ENCODE measurements around the gene ZNF791. TPM values are rescaled to one million over a fixed set of nuclear protein-coding genes. Genes with fewer than 3 reads are reported as not detected.
A peak's percentile ranks its signal among the peaks of the same experiment; 100 is the strongest.

The ZNF791 gene
- total RNA-seq, 2 donors from 2014 or later = 18.3 to 20.4 TPM

GRCh38 chr19:12597594-12597993, 13.1 kb upstream of the ZNF791 start:
- Histone ChIP-seq H3K36me3 (no peaks in the 10 kb centered on the region), H3K27me3 (replicated peaks; ENCODE audit: insufficient read depth) (no peaks in the 10 kb centered on the region), H3K4me1 (replicated peaks) (no peaks in the 10 kb centered on the region), H3K9me3 (no peaks in the 10 kb centered on the region), H3K27ac (no peak overlapping the region), H3K4me3 (no peak overlapping the region)
- no peak for DNase-seq (ENCODE audit: low spot score)
- intact Hi-C loops (cut with DNase I) = no loop called here
- TF ChIP-seq CTCF (IDR thresholded peaks at IDR 0.05) (no peak), POLR2A (IDR thresholded peaks at IDR 0.05) (no peak), POLR2AphosphoS5 (IDR thresholded peaks at IDR 0.05) (no peak)
- WGBS = 85% methylated on average over 11 of the region's 11 CpGs

- H3K27ac ChIP-seq = no peak overlapping the region
- TF ChIP-seq POLR2A (IDR thresholded peaks at IDR 0.05) = no peak
- no peak for TF ChIP-seq POLR2AphosphoS5 (IDR thresholded peaks at IDR 0.05)
- TF ChIP-seq CTCF (IDR thresholded peaks at IDR 0.05) = no peak
- H3K36me3 ChIP-seq = no peaks in the 10 kb centered on the region
- no peaks in the 10 kb centered on the region for H3K9me3 ChIP-seq
- DNase-seq (ENCODE audit: low spot score) = no peak
- no peaks in the 10 kb centered on the region for H3K4me1 ChIP-seq (replicated peaks)
- WGBS = 100% methylated on average over 1 of the region's 1 CpG
- no peaks in the 10 kb centered on the region for H3K27me3 ChIP-seq (replicated peaks; ENCODE audit: insufficient read depth)
- intact Hi-C loops (cut with DNase I) = no loop called here
- H3K4me3 ChIP-seq = no peak overlapping the region
These were observed 7.0 kb upstream of the ZNF791 start for GRCh38 chr19:12603714-12604113.

- no peaks in the 10 kb centered on the region for H3K4me1 ChIP-seq (replicated peaks)
- TF ChIP-seq POLR2A (IDR thresholded peaks at IDR 0.05) = no peak
- no peak for TF ChIP-seq CTCF (IDR thresholded peaks at IDR 0.05)
- no peak for TF ChIP-seq POLR2AphosphoS5 (IDR thresholded peaks at IDR 0.05)
- no peak overlapping the region for H3K4me3 ChIP-seq
- H3K27me3 ChIP-seq (replicated peaks; ENCODE audit: insufficient read depth) = no peaks in the 10 kb centered on the region
- intact Hi-C loops (cut with DNase I) = no loop called here
- H3K27ac ChIP-seq = no peak overlapping the region
- H3K9me3 ChIP-seq = no peaks in the 10 kb centered on the region
- no peak for DNase-seq (ENCODE audit: low spot score)
- H3K36me3 ChIP-seq = no peaks in the 10 kb centered on the region
- WGBS = 100% methylated on average over 1 of the region's 1 CpG
These were observed 3.9 kb upstream of the ZNF791 start for GRCh38 chr19:12606796-12607195.

- Histone ChIP-seq H3K36me3 (no peaks in the 10 kb centered on the region), H3K4me1 (replicated peaks) (no peaks in the 10 kb centered on the region), H3K9me3 (no peaks in the 10 kb centered on the region), H3K27me3 (replicated peaks; ENCODE audit: insufficient read depth) (no peaks in the 10 kb centered on the region), H3K4me3 (no peak overlapping the region), H3K27ac (no peak overlapping the region)
- WGBS = 90% methylated on average over 3 of the region's 3 CpGs
- DNase-seq (ENCODE audit: low spot score) = no peak
- TF ChIP-seq POLR2AphosphoS5 (IDR thresholded peaks at IDR 0.05) (no peak), CTCF (IDR thresholded peaks at IDR 0.05) (no peak)
- intact Hi-C loops (cut with DNase I) = no loop called here
These were observed 3.1 kb upstream of the ZNF791 start for GRCh38 chr19:12607631-12608030.

- peak; percentile 73 for DNase-seq (ENCODE audit: low spot score)
- Histone ChIP-seq H3K36me3 (no peaks in the 10 kb centered on the region), H3K27ac (peak overlapping the region; percentile 96 to 98), H3K27me3 (replicated peaks; ENCODE audit: insufficient read depth) (no peaks in the 10 kb centered on the region), H3K9me3 (no peaks in the 10 kb centered on the region), H3K4me3 (peak overlapping the region; percentile 80 to 91), H3K4me1 (replicated peaks) (no peaks in the 10 kb centered on the region)
- intact Hi-C loops (cut with DNase I) = loop anchor here (5.0 kb wide), 1 partner anchor 56 kb away; the partner anchor contains the start of genes MAN2B1 and WDR83
- TF ChIP-seq POLR2A (IDR thresholded peaks at IDR 0.05) (no peak), POLR2AphosphoS5 (IDR thresholded peaks at IDR 0.05) (peak; percentile 85)
- 1% methylated on average over 10 of the region's 10 CpGs for WGBS
These were observed 610 bp downstream of the ZNF791 start for GRCh38 chr19:12611361-12611699.
